SK-N-SH treated with all-trans-retinoic acid at 6 μM for 48 hours (cell line): ENCODE measurements around the gene ASTN2.

Experiments used
- BACH2 ChIP-seq: fragments of 250-450 bp; sonication (Bioruptor Pico); IDR thresholded peaks from 2 replicates; pipeline ENCODE4 v1.9.0; 2021; ENCODE audit warnings: mild to moderate bottlenecking, borderline replicate concordance
- GLIS3 ChIP-seq: fragments of 250-450 bp; sonication (Bioruptor Pico); IDR thresholded peaks from 2 replicates; pipeline ENCODE4 v1.5.0; 2020; ENCODE audit warnings: mild to moderate bottlenecking, moderate library complexity
- TOX ChIP-seq: fragments of 250-450 bp; sonication (Bioruptor Pico); IDR thresholded peaks from 2 replicates; pipeline ENCODE4 v1.8.0; 2021; ENCODE audit warnings: mild to moderate bottlenecking, moderate library complexity, borderline replicate concordance
- ZC3H10 ChIP-seq: fragments of 250-450 bp; sonication (Bioruptor Pico); IDR thresholded peaks from 2 replicates; pipeline ENCODE4 v1.5.1; 2021; ENCODE audit warnings: mild to moderate bottlenecking, moderate library complexity
- ZNF8 ChIP-seq: fragments of 450-650 bp; formaldehyde crosslinking; IDR thresholded peaks from 2 replicates; pipeline ENCODE4 v1.5.0; 2020; ENCODE audit warnings: mild to moderate bottlenecking, moderate library complexity
- TF ChIP-seq, protein P1 (sequence below): fragments of 250-450 bp; sonication (Bioruptor Pico); IDR thresholded peaks from 2 replicates; pipeline ENCODE4 v1.8.0; 2020; ENCODE audit warnings: mild to moderate bottlenecking, moderate library complexity, borderline replicate concordance

DNA sequence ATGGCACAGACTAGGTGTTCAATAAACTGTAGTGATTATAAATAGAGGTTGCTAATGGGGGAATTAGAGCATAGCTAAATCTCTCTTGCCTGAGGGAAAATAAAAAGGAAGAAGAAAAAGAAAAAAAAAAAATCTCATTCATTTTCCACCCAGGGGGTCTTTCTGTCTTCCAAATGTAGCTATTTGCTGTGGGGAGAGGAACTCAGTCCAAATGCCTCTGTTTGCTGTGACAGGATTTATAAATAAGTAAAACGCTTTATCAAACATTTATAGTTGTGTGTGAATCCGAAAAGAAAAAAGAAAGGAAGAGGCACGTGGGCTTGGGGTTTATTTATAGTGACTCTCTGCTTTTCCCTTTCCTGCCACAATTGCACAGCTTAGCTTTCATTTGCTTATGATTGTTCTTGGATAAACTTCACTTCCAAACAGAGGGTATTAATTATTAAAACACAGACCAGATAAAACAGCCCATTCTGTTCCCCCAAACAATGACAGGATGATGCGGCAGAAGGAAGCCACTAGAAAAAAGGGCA, 245.7 kb downstream of the ASTN2 start:
- TF ChIP-seq GLIS3 (CRISPR knock-in tag) (no peak), BACH2 (CRISPR knock-in tag) (no peak), TOX (no peak), ZNF8 (CRISPR knock-in tag) (no peak), ZC3H10 (CRISPR knock-in tag) (no peak)
- TF ChIP-seq, protein P1, sequence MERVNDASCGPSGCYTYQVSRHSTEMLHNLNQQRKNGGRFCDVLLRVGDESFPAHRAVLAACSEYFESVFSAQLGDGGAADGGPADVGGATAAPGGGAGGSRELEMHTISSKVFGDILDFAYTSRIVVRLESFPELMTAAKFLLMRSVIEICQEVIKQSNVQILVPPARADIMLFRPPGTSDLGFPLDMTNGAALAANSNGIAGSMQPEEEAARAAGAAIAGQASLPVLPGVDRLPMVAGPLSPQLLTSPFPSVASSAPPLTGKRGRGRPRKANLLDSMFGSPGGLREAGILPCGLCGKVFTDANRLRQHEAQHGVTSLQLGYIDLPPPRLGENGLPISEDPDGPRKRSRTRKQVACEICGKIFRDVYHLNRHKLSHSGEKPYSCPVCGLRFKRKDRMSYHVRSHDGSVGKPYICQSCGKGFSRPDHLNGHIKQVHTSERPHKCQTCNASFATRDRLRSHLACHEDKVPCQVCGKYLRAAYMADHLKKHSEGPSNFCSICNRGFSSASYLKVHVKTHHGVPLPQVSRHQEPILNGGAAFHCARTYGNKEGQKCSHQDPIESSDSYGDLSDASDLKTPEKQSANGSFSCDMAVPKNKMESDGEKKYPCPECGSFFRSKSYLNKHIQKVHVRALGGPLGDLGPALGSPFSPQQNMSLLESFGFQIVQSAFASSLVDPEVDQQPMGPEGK = no peak
